ENCODE measurements around the gene BLACAT1. TPM values are rescaled to one million over a fixed set of nuclear protein-coding genes. Genes with fewer than 3 reads are reported as not detected.
"Not testable (repeated sequence)": the region's sequence is repeated elsewhere in the genome, so short reads cannot be mapped to it uniquely, and the experiment has no call there.

The BLACAT1 gene
- total RNA-seq, 1 donor from 2014 or later = 1.1 TPM

DNA sequence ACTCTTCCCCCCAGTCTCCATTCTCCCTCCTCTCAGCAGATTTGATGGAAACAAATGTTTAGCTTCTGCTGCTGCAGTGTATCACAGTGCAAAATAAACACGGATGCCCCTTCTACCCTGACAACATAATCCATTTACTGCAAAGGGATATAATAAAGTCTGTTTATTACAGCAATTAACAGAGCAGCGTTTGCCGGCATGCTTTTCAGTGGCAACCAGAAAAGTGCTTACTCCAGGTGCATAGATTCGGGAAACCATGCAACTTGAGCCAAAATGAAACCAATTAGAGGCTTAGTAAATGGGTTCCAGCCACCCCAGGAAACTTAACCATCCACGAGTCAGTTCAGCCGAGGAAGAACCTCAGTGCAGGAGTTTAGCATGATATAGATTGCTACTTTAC lies 21.1 kb downstream of the BLACAT1 start:
- Mint-ChIP-seq H3K4me1 (ENCODE audit: low read depth, unreplicated experiment) (peaks cover 32% of the 10 kb centered on the region), H3K36me3 (ENCODE audit: unreplicated experiment) (no peaks in the 10 kb centered on the region), H3K27me3 (ENCODE audit: unreplicated experiment) (peaks cover 12% of the 10 kb centered on the region), H3K9me3 (ENCODE audit: unreplicated experiment) (peaks cover 3% of the 10 kb centered on the region), H3K4me3 (ENCODE audit: unreplicated experiment) (no peak overlapping the region), H3K27ac (ENCODE audit: unreplicated experiment) (no peak overlapping the region)
- DNase-seq = no peak
- TF ChIP-seq, protein P1, sequence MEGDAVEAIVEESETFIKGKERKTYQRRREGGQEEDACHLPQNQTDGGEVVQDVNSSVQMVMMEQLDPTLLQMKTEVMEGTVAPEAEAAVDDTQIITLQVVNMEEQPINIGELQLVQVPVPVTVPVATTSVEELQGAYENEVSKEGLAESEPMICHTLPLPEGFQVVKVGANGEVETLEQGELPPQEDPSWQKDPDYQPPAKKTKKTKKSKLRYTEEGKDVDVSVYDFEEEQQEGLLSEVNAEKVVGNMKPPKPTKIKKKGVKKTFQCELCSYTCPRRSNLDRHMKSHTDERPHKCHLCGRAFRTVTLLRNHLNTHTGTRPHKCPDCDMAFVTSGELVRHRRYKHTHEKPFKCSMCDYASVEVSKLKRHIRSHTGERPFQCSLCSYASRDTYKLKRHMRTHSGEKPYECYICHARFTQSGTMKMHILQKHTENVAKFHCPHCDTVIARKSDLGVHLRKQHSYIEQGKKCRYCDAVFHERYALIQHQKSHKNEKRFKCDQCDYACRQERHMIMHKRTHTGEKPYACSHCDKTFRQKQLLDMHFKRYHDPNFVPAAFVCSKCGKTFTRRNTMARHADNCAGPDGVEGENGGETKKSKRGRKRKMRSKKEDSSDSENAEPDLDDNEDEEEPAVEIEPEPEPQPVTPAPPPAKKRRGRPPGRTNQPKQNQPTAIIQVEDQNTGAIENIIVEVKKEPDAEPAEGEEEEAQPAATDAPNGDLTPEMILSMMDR (IDR thresholded peaks at IDR 0.05; ENCODE audit: partially characterized antibody, unreplicated experiment) = no peak

DNA sequence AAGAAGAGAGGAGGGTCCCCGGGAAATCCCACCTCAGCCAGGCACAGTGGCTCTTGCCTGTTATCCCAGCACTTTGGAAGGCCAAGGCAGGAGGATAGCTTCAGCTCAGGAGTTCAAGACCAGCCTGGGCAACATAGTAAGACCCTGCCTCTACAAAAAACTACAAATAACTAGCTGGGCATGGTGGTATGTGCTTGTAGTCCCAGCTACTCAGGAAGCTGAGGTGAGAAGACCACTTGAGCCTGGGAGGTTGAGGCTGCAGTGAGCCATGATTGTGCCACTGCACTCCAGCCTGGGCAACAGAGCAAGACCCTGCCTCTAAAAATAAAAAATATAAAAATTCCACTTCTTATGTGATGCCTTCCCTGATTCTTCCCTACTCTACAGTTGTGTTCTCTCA lies 23.2 kb downstream of the BLACAT1 start:
- H3K9me3 Mint-ChIP-seq (ENCODE audit: unreplicated experiment); H3K27ac Mint-ChIP-seq (ENCODE audit: unreplicated experiment); H3K4me3 Mint-ChIP-seq (ENCODE audit: unreplicated experiment); H3K36me3 Mint-ChIP-seq (ENCODE audit: unreplicated experiment); DNase-seq: not testable (repeated sequence)
- Mint-ChIP-seq H3K27me3 (ENCODE audit: unreplicated experiment) (peaks cover 13% of the 10 kb centered on the region), H3K4me1 (ENCODE audit: low read depth, unreplicated experiment) (peaks cover 37% of the 10 kb centered on the region)

DNA sequence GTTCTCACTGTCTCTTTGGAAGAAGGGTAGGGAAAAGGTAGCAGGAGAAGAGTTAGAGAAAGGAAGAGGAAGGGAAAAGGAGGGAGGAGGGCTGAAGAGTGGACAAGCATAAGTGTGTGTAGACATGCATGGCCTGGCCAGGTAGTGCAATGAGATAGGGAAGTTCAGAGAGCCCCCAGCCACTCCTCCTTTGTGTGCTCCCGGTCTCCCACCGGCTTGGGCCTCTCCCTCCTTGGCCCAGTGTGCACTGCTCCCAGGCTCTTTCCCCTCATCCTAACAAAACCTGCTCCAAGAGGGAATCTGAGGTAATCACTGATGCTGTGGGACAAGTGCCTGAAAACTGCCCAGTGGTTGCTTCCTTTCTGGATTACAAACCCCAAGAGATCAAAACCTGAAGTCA lies 23.7 kb downstream of the BLACAT1 start:
- peaks cover 37% of the 10 kb centered on the region for H3K4me1 Mint-ChIP-seq (ENCODE audit: low read depth, unreplicated experiment)
- peaks cover 4% of the 10 kb centered on the region for H3K9me3 Mint-ChIP-seq (ENCODE audit: unreplicated experiment)
- no peak overlapping the region for H3K27ac Mint-ChIP-seq (ENCODE audit: unreplicated experiment)
- no peaks in the 10 kb centered on the region for H3K36me3 Mint-ChIP-seq (ENCODE audit: unreplicated experiment)
- H3K4me3 Mint-ChIP-seq (ENCODE audit: unreplicated experiment) = no peak overlapping the region
- H3K27me3 Mint-ChIP-seq (ENCODE audit: unreplicated experiment) = peaks cover 13% of the 10 kb centered on the region
- TF ChIP-seq, protein P1 (IDR thresholded peaks at IDR 0.05; ENCODE audit: partially characterized antibody, unreplicated experiment) = no peak
- no peak for DNase-seq

DNA sequence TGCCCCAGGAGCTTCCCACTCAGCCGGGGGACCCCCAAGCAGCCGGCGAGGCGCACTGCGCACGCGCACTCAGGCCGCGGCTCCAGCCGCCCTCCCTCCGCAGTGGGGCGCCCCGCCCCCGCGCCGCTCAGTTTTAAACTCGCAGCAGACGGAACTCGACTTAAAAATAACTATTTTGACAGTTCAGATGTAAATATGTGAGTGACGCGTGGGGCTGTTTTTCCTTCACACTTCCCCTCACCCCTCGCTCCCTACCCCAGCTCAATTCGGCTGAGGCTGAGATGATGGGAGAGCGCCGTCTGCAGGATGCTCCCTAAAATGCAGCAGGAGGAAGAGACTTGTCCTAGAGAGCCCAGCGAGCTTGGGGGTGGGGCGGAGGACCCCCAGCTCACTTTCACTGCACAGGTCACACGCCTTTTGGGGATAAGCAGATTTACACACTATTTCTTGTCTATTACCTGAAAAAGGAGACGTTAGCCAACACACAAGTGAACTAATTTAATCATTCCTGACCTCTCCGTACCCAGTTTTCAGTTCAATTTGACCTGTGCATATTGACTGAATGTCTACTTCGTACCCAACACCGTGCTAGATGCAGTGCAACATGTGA lies 25.0 kb downstream of the BLACAT1 start:
- TF ChIP-seq, protein P1 (IDR thresholded peaks at IDR 0.05; ENCODE audit: partially characterized antibody, unreplicated experiment) = peak; percentile 83
- H3K27ac Mint-ChIP-seq (ENCODE audit: unreplicated experiment) = peak overlapping the region; percentile 23
- peak; percentile 82 for DNase-seq
- peak overlapping the region; percentile 87 for H3K4me3 Mint-ChIP-seq (ENCODE audit: unreplicated experiment)
- H3K9me3 Mint-ChIP-seq (ENCODE audit: unreplicated experiment) = peaks cover 4% of the 10 kb centered on the region
- H3K4me1 Mint-ChIP-seq (ENCODE audit: low read depth, unreplicated experiment) = peaks cover 37% of the 10 kb centered on the region
- H3K36me3 Mint-ChIP-seq (ENCODE audit: unreplicated experiment) = no peaks in the 10 kb centered on the region
- peaks cover 12% of the 10 kb centered on the region for H3K27me3 Mint-ChIP-seq (ENCODE audit: unreplicated experiment)

DNA sequence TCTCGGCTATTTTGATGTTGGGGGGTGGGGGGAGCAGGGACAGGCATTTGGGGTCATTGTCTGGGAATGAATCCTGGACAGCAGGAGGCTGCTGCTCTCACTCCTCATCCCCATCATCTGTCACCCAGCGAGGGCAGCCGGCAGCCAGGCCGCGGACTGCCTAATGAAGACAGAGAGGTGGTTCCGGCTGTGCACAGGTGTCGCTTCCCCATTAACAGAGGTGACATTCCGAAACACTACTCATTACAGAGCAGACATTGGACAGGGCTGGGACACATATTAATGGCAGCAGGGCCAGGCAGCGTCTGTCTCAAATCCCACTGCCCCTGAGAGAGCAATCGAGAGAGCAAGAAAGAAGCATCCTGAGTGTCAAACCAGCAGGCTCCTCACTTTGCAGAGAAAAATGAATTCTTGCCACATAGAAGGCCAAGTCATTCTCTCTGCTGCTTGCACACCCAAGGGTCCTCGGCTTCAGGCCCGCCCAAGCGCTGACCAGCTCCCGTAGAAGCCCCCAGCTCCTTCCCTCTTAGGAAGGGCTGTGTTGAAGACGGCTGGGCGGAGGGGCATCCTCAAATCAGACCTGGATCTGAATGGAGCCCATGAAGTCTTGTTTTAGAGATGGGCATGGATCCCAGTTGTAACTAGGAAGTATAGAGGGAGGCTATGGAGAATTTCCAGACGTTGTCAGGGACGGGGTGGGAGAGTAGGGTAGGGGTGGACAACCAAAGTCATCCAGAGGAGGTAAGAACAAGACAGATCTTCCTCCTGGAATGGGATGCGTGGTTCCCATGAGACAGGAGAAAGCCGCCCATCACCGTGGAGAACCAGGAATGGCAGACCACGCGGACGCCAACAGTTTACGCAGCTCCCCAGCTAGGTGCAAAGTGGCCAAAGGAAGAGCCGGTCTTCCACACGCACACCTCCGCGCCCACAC lies 25.8 kb downstream of the BLACAT1 start:
- H3K27ac Mint-ChIP-seq (ENCODE audit: unreplicated experiment) = peak overlapping the region; percentile 84
- H3K9me3 Mint-ChIP-seq (ENCODE audit: unreplicated experiment) = peaks cover 4% of the 10 kb centered on the region
- peaks cover 29% of the 10 kb centered on the region for H3K4me1 Mint-ChIP-seq (ENCODE audit: low read depth, unreplicated experiment)
- H3K36me3 Mint-ChIP-seq (ENCODE audit: unreplicated experiment) = no peaks in the 10 kb centered on the region
- DNase-seq = peak; percentile 52
- H3K4me3 Mint-ChIP-seq (ENCODE audit: unreplicated experiment) = peak overlapping the region; percentile 87
- TF ChIP-seq, protein P1 (IDR thresholded peaks at IDR 0.05; ENCODE audit: partially characterized antibody, unreplicated experiment) = no peak
- H3K27me3 Mint-ChIP-seq (ENCODE audit: unreplicated experiment) = peaks cover 9% of the 10 kb centered on the region

All from glutamatergic neuron (in vitro differentiated cells).